ENCODE measurements around the gene FMNL2.

DNA sequence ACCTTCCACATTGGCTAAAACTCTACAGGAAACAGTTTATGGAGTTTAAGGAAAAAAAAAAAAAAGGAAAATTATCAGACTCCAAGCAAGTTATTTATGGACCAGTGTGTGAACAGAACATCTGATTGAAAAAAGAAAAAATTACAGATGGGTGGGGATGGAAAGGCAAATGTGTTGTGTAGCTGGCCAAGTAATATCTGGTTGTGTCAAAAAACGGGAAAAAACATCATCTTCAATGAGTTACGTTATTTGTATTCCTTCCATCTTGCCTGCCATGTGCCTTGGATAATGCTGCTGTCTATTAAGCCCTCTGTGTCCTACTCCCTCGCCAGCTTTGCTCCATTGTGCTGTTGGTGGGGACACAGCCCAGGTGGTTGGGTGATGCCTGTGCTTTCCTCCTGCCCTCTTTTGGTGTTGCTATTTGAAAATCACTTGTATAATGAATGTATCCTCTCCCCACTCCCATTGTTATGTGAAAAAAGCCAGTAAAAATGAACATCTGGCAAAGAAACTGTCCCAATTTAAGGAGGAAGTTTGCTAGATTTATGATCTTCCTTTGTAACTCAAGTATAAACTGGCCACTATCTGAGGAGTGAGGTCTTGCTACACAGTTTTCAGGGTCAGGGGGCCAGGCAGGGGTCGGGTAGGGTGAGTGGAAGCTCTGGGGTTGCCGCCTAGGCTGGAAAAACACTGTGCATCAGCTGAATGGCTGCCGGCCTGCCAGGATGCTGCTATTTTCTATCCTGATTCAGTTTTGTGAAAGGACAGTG lies 155.9 kb downstream of the FMNL2 start:
- no peak for TF ChIP-seq CTCF (IDR thresholded peaks at IDR 0.05; ENCODE audit: borderline replicate concordance, extremely low read depth, low read length, poor library complexity, severe bottlenecking)
- no peak for TF ChIP-seq EZH2 (IDR thresholded peaks at IDR 0.05; ENCODE audit: borderline replicate concordance, low read depth, low read length, severe bottlenecking)
